H1 (cell line): ENCODE data around the gene ZNF213. TPM values are rescaled to one million over a fixed set of nuclear protein-coding genes. Genes with fewer than 3 reads are reported as not detected.

Source experiments
- ATF2 ChIP-seq: IDR thresholded peaks from 2 replicates; pipeline ENCODE4 v1.6.1; 2012; ENCODE audit warnings: low read length, inconsistent platforms
- CBX5 ChIP-seq: fragments of 300-800, 300-1000 bp; sonication (generic); IDR thresholded peaks from 2 replicates; pipeline ENCODE4 v1.7.1; 2016; ENCODE audit warnings: antibody characterized with exemption, low read length, low read depth
- EP300 ChIP-seq, 2 experiments: IDR thresholded peaks; 1 replicate in 1 of 2; 2 replicates in 1 of 2; pipeline ENCODE4 v1.6.1; 2011 to 2012; ENCODE audit warnings: low read depth in 2 of 2, low read length in 2 of 2, mild to moderate bottlenecking in 2 of 2, borderline replicate concordance in 1 of 2, inconsistent platforms in 1 of 2, moderate library complexity in 1 of 2
- EZH2 ChIP-seq: fragments of 200-600 bp; sonication (generic); IDR thresholded peaks from 2 replicates; pipeline ENCODE4 v1.7.1; 2012; ENCODE audit warnings: low read depth, mild to moderate bottlenecking, moderate library complexity, low read length, inconsistent platforms; ENCODE audit not compliant: severe bottlenecking
- FOSL1 ChIP-seq: IDR thresholded peaks from 2 replicates; pipeline ENCODE4 v1.6.1; 2011; ENCODE audit warnings: mild to moderate bottlenecking, low read depth, low read length, moderate library complexity; ENCODE audit not compliant: insufficient read depth
- GTF2F1 ChIP-seq: IDR thresholded peaks from 2 replicates; pipeline ENCODE4 v1.6.1; 2012; ENCODE audit warnings: low read depth, low read length, improper control_type of control experiment, borderline replicate concordance
- HDAC2 ChIP-seq, 2 experiments: fragments of 300-600 bp in 1 of 2; sonication (generic) in 1 of 2; IDR thresholded peaks; 2 replicates each; pipeline ENCODE4 v1.6.1; 2011 to 2012; ENCODE audit warnings: low read depth in 2 of 2, low read length in 2 of 2, mild to moderate bottlenecking in 2 of 2, moderate library complexity in 2 of 2, borderline replicate concordance in 1 of 2, inconsistent platforms in 1 of 2
- KDM4A ChIP-seq: IDR thresholded peaks from one replicate; pipeline ENCODE4 v1.7.1; 2012; ENCODE audit warnings: low read depth, mild to moderate bottlenecking, moderate library complexity, low read length, inconsistent platforms; ENCODE audit not compliant: severe bottlenecking
- PHF8 ChIP-seq: fragments of 200-600 bp; sonication (generic); conservative IDR thresholded peaks from 2 replicates; pipeline ENCODE4 v1.7.1; 2012; ENCODE audit warnings: low read depth, mild to moderate bottlenecking, inconsistent platforms, low read length, moderate library complexity
- POLR2A ChIP-seq, 2 experiments: IDR thresholded peaks; 1 replicate in 1 of 2; 2 replicates in 1 of 2; pipeline ENCODE4 v1.6.1; 2011; ENCODE audit warnings: low read depth in 2 of 2, low read length in 2 of 2, mild to moderate bottlenecking in 2 of 2; ENCODE audit errors: control extremely low read depth in 1 of 2
- RAD21 ChIP-seq, 2 experiments: IDR thresholded peaks in 1 of 2; conservative IDR thresholded peaks in 1 of 2; 2 replicates each; pipeline ENCODE4 v1.6.1; 2011; ENCODE audit warnings: low read depth in 2 of 2, low read length in 2 of 2, improper control_type of control experiment in 1 of 2, inconsistent platforms in 1 of 2, mild to moderate bottlenecking in 1 of 2, moderate library complexity in 1 of 2
- RNF2 ChIP-seq: fragments of 200-900, 300-1000 bp; sonication (generic); IDR thresholded peaks from 2 replicates; pipeline ENCODE4 v1.7.1; 2016; ENCODE audit warnings: borderline replicate concordance, low read depth, mild to moderate bottlenecking, antibody characterized with exemption, low read length; ENCODE audit not compliant: poor library complexity, severe bottlenecking; ENCODE audit errors: missing control alignments
- SAP30 ChIP-seq: fragments of 300-600 bp; sonication (generic); IDR thresholded peaks from 2 replicates; pipeline ENCODE4 v1.7.1; 2012; ENCODE audit warnings: low read length, moderate library complexity, mild to moderate bottlenecking, inconsistent platforms; ENCODE audit not compliant: insufficient read depth, insufficient replicate concordance
- SIN3A ChIP-seq, 2 experiments: IDR thresholded peaks in 1 of 2; conservative IDR thresholded peaks in 1 of 2; 2 replicates each; pipeline ENCODE4 v1.6.1; 2011 to 2012; ENCODE audit warnings: low read length in 2 of 2, improper control_type of control experiment in 1 of 2, low read depth in 1 of 2, mild to moderate bottlenecking in 1 of 2
- SIX5 ChIP-seq: IDR thresholded peaks from 2 replicates; pipeline ENCODE4 v1.6.1; 2011; ENCODE audit warnings: mild to moderate bottlenecking, low read depth, low read length
- TCF12 ChIP-seq: IDR thresholded peaks from 2 replicates; pipeline ENCODE4 v1.6.1; 2011; ENCODE audit warnings: low read depth, mild to moderate bottlenecking, low read length
- TEAD4 ChIP-seq: IDR thresholded peaks from 2 replicates; pipeline ENCODE4 v1.6.1; 2012; ENCODE audit warnings: low read depth, low read length, inconsistent platforms, mixed read lengths
- ZNF274 ChIP-seq: IDR thresholded peaks from 2 replicates; pipeline ENCODE4 v1.7.0; 2012; ENCODE audit warnings: low read length, borderline replicate concordance; ENCODE audit errors: extremely low read depth
- polyA plus RNA-seq, 7 experiments: library from polyadenylated mRNA; depleted of rRNA in 3 of 7; stranded (reverse) in 5 of 7; unstranded in 2 of 7; fragments of >200 nt in 5 of 7; fragments of 200-250 nt in 2 of 7; gene quantifications; 1 replicate in 5 of 7; 2 replicates in 1 of 7; 4 replicates in 1 of 7; pipeline versions ENCODE4 v1.2.1 to v1.2.3, GENCODE V29; 2011 to 2013; ENCODE audit warnings: missing spikeins in 2 of 7, mixed read lengths in 2 of 7
- total RNA-seq: library from RNA; stranded (reverse); fragmentation: NEBNext Ultra II Directional; extraction: Animal tissue kit (Norgen Biotek cat#: 25700); gene quantifications from 2 replicates; pipeline ENCODE4 v1.2.1, GENCODE V29; 2021

The ZNF213 gene
- total and polyA plus RNA-seq, 2 of the 8 experiments (the other 6 are each of a cell fraction or from before 2014, with no cell fraction given): 1.6 to 6.9 TPM

DNA sequence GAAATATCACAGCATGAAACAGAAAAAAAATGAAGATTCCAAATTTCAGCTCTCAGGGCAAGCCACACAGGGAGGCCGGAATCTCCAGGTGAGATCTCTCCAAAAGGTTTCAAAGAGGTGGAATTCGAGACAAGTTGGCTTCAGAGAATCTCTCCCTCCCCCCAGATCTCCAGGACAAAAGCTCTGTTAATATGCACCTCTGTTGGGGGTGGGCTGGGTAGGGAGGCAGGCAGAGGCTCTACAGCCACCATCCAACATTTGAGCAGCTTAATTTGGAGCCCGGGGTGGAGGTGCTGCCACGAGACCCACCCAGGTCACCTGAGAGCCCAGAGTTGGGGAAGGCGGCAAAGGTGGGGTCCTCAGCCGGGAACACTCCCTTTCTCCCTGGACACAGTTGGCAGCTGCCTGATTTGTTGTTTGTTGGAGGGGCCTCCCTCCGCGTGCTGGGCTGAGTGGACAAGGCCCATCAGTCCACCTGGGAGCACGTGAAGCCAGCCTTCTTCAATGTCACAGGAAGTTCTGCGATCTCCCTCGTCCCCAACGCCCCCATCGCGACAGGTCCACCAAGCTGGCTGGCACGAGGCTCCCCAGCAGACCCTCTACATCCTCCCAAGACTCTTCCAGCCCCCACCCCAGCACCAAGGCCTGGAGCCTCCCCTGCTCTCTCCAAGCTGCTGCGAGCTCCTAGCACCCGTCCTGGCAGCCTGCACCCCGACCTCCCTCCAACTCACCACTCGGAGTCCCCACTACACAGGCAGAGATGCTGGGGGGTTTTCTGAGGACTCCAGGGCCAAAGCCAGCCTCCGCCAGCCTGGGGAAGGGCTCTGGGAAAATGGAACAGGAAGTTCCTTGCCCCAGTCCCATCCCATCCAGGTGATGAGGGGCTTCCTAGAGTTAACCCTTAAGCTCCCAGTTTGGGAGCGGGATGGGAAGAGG lies 36.1 kb upstream of the ZNF213 start, which contains the start of gene ZSCAN10 (continued):
- TF ChIP-seq TCF12: 0 out of 2 replicates have a peak, but pooled peaks have one; percentile 61
- TF ChIP-seq PHF8: peak; percentile 68; the same call in 1 of the 2 replicates
- TF ChIP-seq SIN3A (conservative IDR thresholded peaks at IDR 0.05 in 1 of 2, IDR thresholded peaks at IDR 0.05 in 1 of 2; ENCODE audit: low read depth in 1 of 2, low read length in 2 of 2): peak; percentile 43 to 73; a peak in 3 of 4 replicates
- peak in 1 of 2 experiments; percentile 16; a peak in 1 of 4 replicates for TF ChIP-seq HDAC2 (IDR thresholded peaks at IDR 0.05; ENCODE audit: borderline replicate concordance in 1 of 2, low read depth in 2 of 2, low read length in 2 of 2)
- no peak for TF ChIP-seq SIX5
- TF ChIP-seq RNF2: no peak
- TF ChIP-seq CBX5: no peak
- TF ChIP-seq GTF2F1: peak; percentile 15; the same call in 1 of the 2 replicates
- TF ChIP-seq ATF2: peak; percentile 51
- TF ChIP-seq KDM4A: no peak
- peak; percentile 77 for TF ChIP-seq SAP30
- peak; percentile 71; the same call in 1 of the 2 replicates for TF ChIP-seq TEAD4
- TF ChIP-seq RAD21 (IDR thresholded peaks at IDR 0.05 in 1 of 2, conservative IDR thresholded peaks at IDR 0.05 in 1 of 2; ENCODE audit: low read depth in 2 of 2, low read length in 2 of 2): no peak; a peak in 1 of 4 replicates
- TF ChIP-seq EP300 (IDR thresholded peaks at IDR 0.05; ENCODE audit: borderline replicate concordance in 1 of 2, low read depth in 2 of 2, low read length in 2 of 2): peak in 1 of 2 experiments; percentile 32; a peak in 1 of 3 replicates
- TF ChIP-seq EZH2: no peak
- TF ChIP-seq ZNF274: no peak
- TF ChIP-seq POLR2A (IDR thresholded peaks at IDR 0.05; ENCODE audit: control extremely low read depth in 1 of 2, low read depth in 2 of 2, low read length in 2 of 2): peak; percentile 77 to 94
- no peak for TF ChIP-seq FOSL1
